H1 (cell line): ENCODE measurements around the gene RRBP1. TPM values are rescaled to one million over a fixed set of nuclear protein-coding genes. Genes with fewer than 3 reads are reported as not detected.

Source experiments
- BRCA1 ChIP-seq: IDR thresholded peaks from 2 replicates; pipeline ENCODE4 v1.6.1; 2012; ENCODE audit warnings: low read depth, low read length, improper control_type of control experiment
- JUN ChIP-seq: IDR thresholded peaks from 2 replicates; pipeline ENCODE4 v1.6.1; 2011; ENCODE audit warnings: low read depth, mild to moderate bottlenecking, improper control_type of control experiment, low read length
- POLR2AphosphoS5 ChIP-seq: IDR thresholded peaks from 2 replicates; pipeline ENCODE4 v1.6.1; 2011; ENCODE audit warnings: low read depth, low read length
- SRF ChIP-seq: IDR thresholded peaks from 2 replicates; pipeline ENCODE4 v1.6.1; 2011; ENCODE audit warnings: mild to moderate bottlenecking, low read depth, low read length, moderate library complexity
- polyA plus RNA-seq, 7 experiments: library from polyadenylated mRNA; depleted of rRNA in 3 of 7; stranded (reverse) in 5 of 7; unstranded in 2 of 7; fragments of >200 nt in 5 of 7; fragments of 200-250 nt in 2 of 7; gene quantifications; 1 replicate in 5 of 7; 2 replicates in 1 of 7; 4 replicates in 1 of 7; pipeline versions ENCODE4 v1.2.1 to v1.2.3, GENCODE V29; 2011 to 2013; ENCODE audit warnings: missing spikeins in 2 of 7, mixed read lengths in 2 of 7
- total RNA-seq: library from RNA; stranded (reverse); fragmentation: NEBNext Ultra II Directional; extraction: Animal tissue kit (Norgen Biotek cat#: 25700); gene quantifications from 2 replicates; pipeline ENCODE4 v1.2.1, GENCODE V29; 2021

RRBP1 gene
- total and polyA plus RNA-seq, 2 of the 8 experiments (the other 6 are each of a cell fraction or from before 2014, with no cell fraction given) = 15.9 to 157 TPM

- TF ChIP-seq SRF (no peak), BRCA1 (no peak), POLR2AphosphoS5 (no peak), JUN (no peak)
Observed at GRCh38 chr20:17663040-17663399, 19.0 kb downstream of the RRBP1 start (continued).
